WTC11 (cell line): ENCODE data around the gene AGAP1. TPM values are rescaled to one million over a fixed set of nuclear protein-coding genes. Genes with fewer than 3 reads are reported as not detected.

Experiments used
- ATAC-seq: fragments of 200-7000 bp; cut with Tn5 transposase; 2 replicates; pipeline ENCODE4 v1.10.0; 2021; ENCODE audit warnings: mild to moderate bottlenecking, moderate library complexity
- CTCF ChIA-PET: fragments of 300-600 bp; sonication (Branson Sonifier 250); formaldehyde crosslinking; loops from one replicate; lab custom pipeline; 2021; ENCODE audit warnings: antibody characterized with exemption; lab: Charles Lee
- POLR2A ChIA-PET: fragments of 350-600 bp; sonication (Branson Sonifier 250); formaldehyde crosslinking; loops from one replicate; lab custom pipeline; 2021; ENCODE audit warnings: antibody characterized with exemption; lab: Charles Lee
- DNase-seq: peaks from one replicate; pipeline ENCODE4 v3.0.0; 2021; ENCODE audit warnings: low spot score
- H3K27ac Mint-ChIP-seq: 2 replicates; pipeline ENCODE4 v1.8.0; 2021; ENCODE audit warnings: mixed read lengths
- H3K27me3 Mint-ChIP-seq: 2 replicates; pipeline ENCODE4 v1.8.0; 2021; ENCODE audit warnings: low read depth, mild to moderate bottlenecking, moderate library complexity, mixed read lengths
- H3K36me3 Mint-ChIP-seq: 2 replicates; pipeline ENCODE4 v1.8.0; 2021; ENCODE audit warnings: mixed read lengths
- H3K4me1 Mint-ChIP-seq: 2 replicates; pipeline ENCODE4 v1.8.0; 2022; ENCODE audit warnings: mixed read lengths
- H3K4me3 Mint-ChIP-seq: 2 replicates; pipeline ENCODE4 v1.8.0; 2021; ENCODE audit warnings: mild to moderate bottlenecking, moderate library complexity, mixed read lengths
- H3K9me3 Mint-ChIP-seq: 2 replicates; pipeline ENCODE4 v1.8.0; 2021; ENCODE audit warnings: mixed read lengths
- ATF1 ChIP-seq: sonication (generic); formaldehyde crosslinking; IDR thresholded peaks from 2 replicates; pipeline ENCODE4 v1.8.1; 2023; ENCODE audit warnings: mild to moderate bottlenecking, moderate library complexity, missing genetic modification reagents
- ATF2 ChIP-seq: sonication (generic); formaldehyde crosslinking; IDR thresholded peaks from 2 replicates; pipeline ENCODE4 v1.8.1; 2022; ENCODE audit warnings: low read depth, missing genetic modification reagents, borderline replicate concordance
- E2F4 ChIP-seq: sonication (generic); formaldehyde crosslinking; IDR thresholded peaks from 2 replicates; pipeline ENCODE4 v1.8.1; 2022; ENCODE audit warnings: low read depth, mild to moderate bottlenecking, moderate library complexity, missing genetic modification reagents, borderline replicate concordance
- JUN ChIP-seq: sonication (generic); formaldehyde crosslinking; IDR thresholded peaks from 2 replicates; pipeline ENCODE4 v1.8.0; 2023; ENCODE audit warnings: mild to moderate bottlenecking, missing genetic modification reagents
- MXD4 ChIP-seq: fragments of 250-450 bp; sonication (Bioruptor Pico); IDR thresholded peaks from 2 replicates; pipeline ENCODE4 v1.8.0; 2021; ENCODE audit warnings: mild to moderate bottlenecking, moderate library complexity, borderline replicate concordance
- STAT6 ChIP-seq: sonication (generic); formaldehyde crosslinking; conservative IDR thresholded peaks from 2 replicates; pipeline ENCODE4 v1.8.1; 2023; ENCODE audit warnings: mild to moderate bottlenecking, low read depth, missing genetic modification reagents, moderate library complexity
- total RNA-seq: library from RNA; stranded (reverse); gene quantifications from 3 replicates; pipeline ENCODE4 v1.2.3, GENCODE V29; 2021
- TF ChIP-seq, protein P1 (sequence below): sonication (generic); formaldehyde crosslinking; IDR thresholded peaks from 2 replicates; pipeline ENCODE4 v1.8.0; 2022; ENCODE audit warnings: mild to moderate bottlenecking, missing genetic modification reagents
- TF ChIP-seq, protein P2 (sequence below): sonication (generic); formaldehyde crosslinking; IDR thresholded peaks from 2 replicates; pipeline ENCODE4 v1.8.1; 2022; ENCODE audit warnings: missing genetic modification reagents, borderline replicate concordance
- TF ChIP-seq, protein P3 (sequence below): fragments of 250-450 bp; sonication (Bioruptor Pico); IDR thresholded peaks from 2 replicates; pipeline ENCODE4 v2.1.2; 2022; ENCODE audit warnings: mild to moderate bottlenecking, moderate library complexity
- TF ChIP-seq, protein P4 (sequence below): sonication (generic); formaldehyde crosslinking; IDR thresholded peaks from 2 replicates; pipeline ENCODE4 v1.8.1; 2023; ENCODE audit warnings: mild to moderate bottlenecking, missing genetic modification reagents
- TF ChIP-seq, protein P5 (sequence below): sonication (generic); formaldehyde crosslinking; IDR thresholded peaks from 2 replicates; pipeline ENCODE4 v1.8.0; 2022; ENCODE audit warnings: mild to moderate bottlenecking, missing genetic modification reagents

AGAP1 gene
- total RNA-seq, 1 experiment from 2014 or later, result 49.3 TPM

- TF ChIP-seq STAT6 (CRISPR knock-in tag) (no peak), E2F4 (no peak), ATF1 (CRISPR knock-in tag) (no peak), ATF2 (CRISPR knock-in tag) (no peak), JUN (no peak)
- TF ChIP-seq, protein P1, sequence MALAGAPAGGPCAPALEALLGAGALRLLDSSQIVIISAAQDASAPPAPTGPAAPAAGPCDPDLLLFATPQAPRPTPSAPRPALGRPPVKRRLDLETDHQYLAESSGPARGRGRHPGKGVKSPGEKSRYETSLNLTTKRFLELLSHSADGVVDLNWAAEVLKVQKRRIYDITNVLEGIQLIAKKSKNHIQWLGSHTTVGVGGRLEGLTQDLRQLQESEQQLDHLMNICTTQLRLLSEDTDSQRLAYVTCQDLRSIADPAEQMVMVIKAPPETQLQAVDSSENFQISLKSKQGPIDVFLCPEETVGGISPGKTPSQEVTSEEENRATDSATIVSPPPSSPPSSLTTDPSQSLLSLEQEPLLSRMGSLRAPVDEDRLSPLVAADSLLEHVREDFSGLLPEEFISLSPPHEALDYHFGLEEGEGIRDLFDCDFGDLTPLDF (CRISPR knock-in tag), result no peak
Measured at GRCh38 chr2:235856151-235856854, 362.5 kb downstream of the AGAP1 start (continued).

DNA sequence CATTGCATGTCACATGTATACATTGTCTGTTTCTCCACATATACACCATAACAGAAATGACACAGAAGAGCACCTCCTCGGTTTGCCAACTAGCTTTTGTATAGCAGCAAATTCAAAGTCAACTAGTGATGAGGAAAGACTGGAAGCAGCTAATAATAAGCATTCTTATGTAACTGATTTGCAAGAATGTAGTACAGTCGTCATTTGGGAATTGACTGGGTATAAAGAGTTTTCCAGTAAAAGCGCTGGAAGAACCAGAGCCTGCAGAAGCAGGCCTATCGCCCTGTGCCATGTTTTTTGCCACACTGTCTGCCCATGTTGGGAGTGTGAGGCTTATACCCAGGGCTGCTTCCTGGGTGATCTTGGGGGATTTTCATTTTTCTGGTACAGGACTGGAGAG, 363.8 kb downstream of the AGAP1 start:
- CTCF ChIA-PET, result no interaction called here
- Mint-ChIP-seq H3K4me3 (no peak overlapping the region), H3K27me3 (no peaks in the 10 kb centered on the region), H3K36me3 (no peaks in the 10 kb centered on the region), H3K9me3 (no peaks in the 10 kb centered on the region), H3K4me1 (peaks cover 27% of the 10 kb centered on the region), H3K27ac (no peak overlapping the region)
- DNase-seq (no peak), ATAC-seq (no peak)
- POLR2A ChIA-PET, result no interaction called here
- TF ChIP-seq, protein P2, sequence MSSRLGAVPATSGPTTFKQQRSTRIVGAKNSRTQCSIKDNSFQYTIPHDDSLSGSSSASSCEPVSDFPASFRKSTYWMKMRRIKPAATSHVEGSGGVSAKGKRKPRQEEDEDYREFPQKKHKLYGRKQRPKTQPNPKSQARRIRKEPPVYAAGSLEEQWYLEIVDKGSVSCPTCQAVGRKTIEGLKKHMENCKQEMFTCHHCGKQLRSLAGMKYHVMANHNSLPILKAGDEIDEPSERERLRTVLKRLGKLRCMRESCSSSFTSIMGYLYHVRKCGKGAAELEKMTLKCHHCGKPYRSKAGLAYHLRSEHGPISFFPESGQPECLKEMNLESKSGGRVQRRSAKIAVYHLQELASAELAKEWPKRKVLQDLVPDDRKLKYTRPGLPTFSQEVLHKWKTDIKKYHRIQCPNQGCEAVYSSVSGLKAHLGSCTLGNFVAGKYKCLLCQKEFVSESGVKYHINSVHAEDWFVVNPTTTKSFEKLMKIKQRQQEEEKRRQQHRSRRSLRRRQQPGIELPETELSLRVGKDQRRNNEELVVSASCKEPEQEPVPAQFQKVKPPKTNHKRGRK (CRISPR knock-in tag), result no peak
- TF ChIP-seq, protein P3, sequence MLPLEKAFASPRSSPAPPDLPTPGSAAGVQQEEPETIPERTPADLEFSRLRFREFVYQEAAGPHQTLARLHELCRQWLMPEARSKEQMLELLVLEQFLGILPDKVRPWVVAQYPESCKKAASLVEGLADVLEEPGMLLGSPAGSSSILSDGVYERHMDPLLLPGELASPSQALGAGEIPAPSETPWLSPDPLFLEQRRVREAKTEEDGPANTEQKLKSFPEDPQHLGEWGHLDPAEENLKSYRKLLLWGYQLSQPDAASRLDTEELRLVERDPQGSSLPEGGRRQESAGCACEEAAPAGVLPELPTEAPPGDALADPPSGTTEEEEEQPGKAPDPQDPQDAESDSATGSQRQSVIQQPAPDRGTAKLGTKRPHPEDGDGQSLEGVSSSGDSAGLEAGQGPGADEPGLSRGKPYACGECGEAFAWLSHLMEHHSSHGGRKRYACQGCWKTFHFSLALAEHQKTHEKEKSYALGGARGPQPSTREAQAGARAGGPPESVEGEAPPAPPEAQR (CRISPR knock-in tag), result no peak
- TF ChIP-seq, protein P4, sequence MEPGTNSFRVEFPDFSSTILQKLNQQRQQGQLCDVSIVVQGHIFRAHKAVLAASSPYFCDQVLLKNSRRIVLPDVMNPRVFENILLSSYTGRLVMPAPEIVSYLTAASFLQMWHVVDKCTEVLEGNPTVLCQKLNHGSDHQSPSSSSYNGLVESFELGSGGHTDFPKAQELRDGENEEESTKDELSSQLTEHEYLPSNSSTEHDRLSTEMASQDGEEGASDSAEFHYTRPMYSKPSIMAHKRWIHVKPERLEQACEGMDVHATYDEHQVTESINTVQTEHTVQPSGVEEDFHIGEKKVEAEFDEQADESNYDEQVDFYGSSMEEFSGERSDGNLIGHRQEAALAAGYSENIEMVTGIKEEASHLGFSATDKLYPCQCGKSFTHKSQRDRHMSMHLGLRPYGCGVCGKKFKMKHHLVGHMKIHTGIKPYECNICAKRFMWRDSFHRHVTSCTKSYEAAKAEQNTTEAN (CRISPR knock-in tag), result no peak
- TF ChIP-seq, protein P1 (CRISPR knock-in tag), result no peak
- TF ChIP-seq, protein P5, sequence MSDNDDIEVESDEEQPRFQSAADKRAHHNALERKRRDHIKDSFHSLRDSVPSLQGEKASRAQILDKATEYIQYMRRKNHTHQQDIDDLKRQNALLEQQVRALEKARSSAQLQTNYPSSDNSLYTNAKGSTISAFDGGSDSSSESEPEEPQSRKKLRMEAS (CRISPR knock-in tag), result no peak
- TF ChIP-seq MXD4 (CRISPR knock-in tag), result no peak
- TF ChIP-seq, all 79 proteins: peak for 0
